Loucy (cell line): ENCODE data around the gene PSMB3.

Experiments used
- H2AFZ ChIP-seq: fragments of 200-600 bp; sonication (generic); 2 replicates; pipeline ENCODE4 v1.6.0; 2016; ENCODE audit warnings: antibody characterized with exemption, mild to moderate bottlenecking, low read length, moderate library complexity
- H3F3A ChIP-seq: fragments of 200-600 bp; 2 replicates; pipeline ENCODE4 v1.6.0; 2016; ENCODE audit warnings: antibody characterized with exemption, low read depth, mild to moderate bottlenecking
- H3K27me3 ChIP-seq: fragments of 200-600 bp; sonication (generic); 2 replicates; pipeline ENCODE4 v1.6.1; 2014; ENCODE audit warnings: low read length, mild to moderate bottlenecking; ENCODE audit not compliant: insufficient read depth, poor library complexity, severe bottlenecking
- H3K36me3 ChIP-seq: fragments of 200-600 bp; sonication (generic); 2 replicates; pipeline ENCODE4 v1.6.1; 2016; ENCODE audit warnings: low read length; ENCODE audit not compliant: insufficient read depth
- H3K4me1 ChIP-seq: fragments of 200-600 bp; sonication (generic); 2 replicates; pipeline ENCODE4 v1.5.1; 2014; ENCODE audit warnings: low read length, mild to moderate bottlenecking; ENCODE audit not compliant: insufficient read depth, poor library complexity, severe bottlenecking
- H3K4me2 ChIP-seq: fragments of 200-600 bp; sonication (generic); 2 replicates; pipeline ENCODE4 v1.6.0; 2014; ENCODE audit warnings: antibody characterized with exemption, low read length, low read depth, mild to moderate bottlenecking; ENCODE audit not compliant: poor library complexity, severe bottlenecking
- H3K4me3 ChIP-seq: fragments of 200-600 bp; sonication (generic); 2 replicates; pipeline ENCODE4 v1.5.1; 2014; ENCODE audit warnings: low read length, mild to moderate bottlenecking, mixed read lengths; ENCODE audit not compliant: poor library complexity, severe bottlenecking
- H3K79me2 ChIP-seq: fragments of 200-600 bp; sonication (generic); 2 replicates; pipeline ENCODE4 v1.6.1; 2014; ENCODE audit warnings: low read length; ENCODE audit not compliant: insufficient read depth
- H3K9ac ChIP-seq: fragments of 200-600 bp; sonication (generic); 2 replicates; pipeline ENCODE4 v1.6.0; 2014; ENCODE audit warnings: mild to moderate bottlenecking, low read depth, low read length, moderate library complexity; ENCODE audit not compliant: poor library complexity, severe bottlenecking
- H3K9me2 ChIP-seq: fragments of 200-600 bp; sonication (generic); replicated peaks from 2 replicates; pipeline ENCODE4 v1.6.1; 2016; ENCODE audit warnings: low read depth, low read length, mixed read lengths
- H3K9me3 ChIP-seq: fragments of 200-600 bp; sonication (generic); 2 replicates; pipeline ENCODE4 v1.6.1; 2014; ENCODE audit warnings: mild to moderate bottlenecking, antibody characterized with exemption, low read length, low read depth; ENCODE audit not compliant: insufficient read depth
- H4K20me1 ChIP-seq: fragments of 200-600 bp; sonication (generic); 2 replicates; pipeline ENCODE4 v1.6.0; 2014; ENCODE audit warnings: antibody characterized with exemption, low read length, mild to moderate bottlenecking; ENCODE audit not compliant: insufficient read depth, poor library complexity, severe bottlenecking
- EZH2phosphoT487 ChIP-seq: fragments of 200-600 bp; IDR thresholded peaks from 2 replicates; pipeline ENCODE4 v1.6.1; 2018; ENCODE audit warnings: antibody characterized with exemption, mild to moderate bottlenecking, moderate library complexity, borderline replicate concordance
- TF ChIP-seq, protein P1 (sequence below): fragments of 200-600 bp; sonication (generic); conservative IDR thresholded peaks from 2 replicates; pipeline ENCODE4 v1.5.1; 2014; ENCODE audit warnings: mild to moderate bottlenecking, antibody characterized with exemption, low read length

The PSMB3 gene

GRCh38 chr17:38766341-38766740, 13.8 kb downstream of the PSMB3 start:
- peaks cover 89% of the 10 kb centered on the region; the same call in 1 of the 2 replicates for H3K36me3 ChIP-seq
- no peaks in the 10 kb centered on the region for H3K9me2 ChIP-seq
- no peaks in the 10 kb centered on the region for H3K4me1 ChIP-seq
- no peaks in the 10 kb centered on the region for H3K79me2 ChIP-seq
- no peaks in the 10 kb centered on the region for H4K20me1 ChIP-seq
- no peak overlapping the region for H2AFZ ChIP-seq
- H3K4me3 ChIP-seq = no peak overlapping the region
- TF ChIP-seq, protein P1, sequence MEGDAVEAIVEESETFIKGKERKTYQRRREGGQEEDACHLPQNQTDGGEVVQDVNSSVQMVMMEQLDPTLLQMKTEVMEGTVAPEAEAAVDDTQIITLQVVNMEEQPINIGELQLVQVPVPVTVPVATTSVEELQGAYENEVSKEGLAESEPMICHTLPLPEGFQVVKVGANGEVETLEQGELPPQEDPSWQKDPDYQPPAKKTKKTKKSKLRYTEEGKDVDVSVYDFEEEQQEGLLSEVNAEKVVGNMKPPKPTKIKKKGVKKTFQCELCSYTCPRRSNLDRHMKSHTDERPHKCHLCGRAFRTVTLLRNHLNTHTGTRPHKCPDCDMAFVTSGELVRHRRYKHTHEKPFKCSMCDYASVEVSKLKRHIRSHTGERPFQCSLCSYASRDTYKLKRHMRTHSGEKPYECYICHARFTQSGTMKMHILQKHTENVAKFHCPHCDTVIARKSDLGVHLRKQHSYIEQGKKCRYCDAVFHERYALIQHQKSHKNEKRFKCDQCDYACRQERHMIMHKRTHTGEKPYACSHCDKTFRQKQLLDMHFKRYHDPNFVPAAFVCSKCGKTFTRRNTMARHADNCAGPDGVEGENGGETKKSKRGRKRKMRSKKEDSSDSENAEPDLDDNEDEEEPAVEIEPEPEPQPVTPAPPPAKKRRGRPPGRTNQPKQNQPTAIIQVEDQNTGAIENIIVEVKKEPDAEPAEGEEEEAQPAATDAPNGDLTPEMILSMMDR = no peak
- TF ChIP-seq EZH2phosphoT487 = no peak
- no peak overlapping the region for H3K9ac ChIP-seq
- H3K9me3 ChIP-seq = no peaks in the 10 kb centered on the region
- no peak overlapping the region for H3K4me2 ChIP-seq
- no peaks in the 10 kb centered on the region for H3F3A ChIP-seq
- no peaks in the 10 kb centered on the region for H3K27me3 ChIP-seq

GRCh38 chr17:38768417-38768816, 15.9 kb downstream of the PSMB3 start:
- Histone ChIP-seq H3K4me2 (no peak overlapping the region), H3K9ac (no peak overlapping the region), H3K27me3 (no peaks in the 10 kb centered on the region), H2AFZ (no peak overlapping the region), H3K79me2 (no peaks in the 10 kb centered on the region), H3K4me1 (no peaks in the 10 kb centered on the region), H3K9me2 (no peaks in the 10 kb centered on the region), H3F3A (no peaks in the 10 kb centered on the region; the same call in 1 of the 2 replicates), H3K36me3 (peaks cover 89% of the 10 kb centered on the region; the same call in 1 of the 2 replicates), H3K4me3 (no peak overlapping the region), H3K9me3 (no peaks in the 10 kb centered on the region), H4K20me1 (no peaks in the 10 kb centered on the region)
- TF ChIP-seq, protein P1 = no peak
- no peak for TF ChIP-seq EZH2phosphoT487

DNA sequence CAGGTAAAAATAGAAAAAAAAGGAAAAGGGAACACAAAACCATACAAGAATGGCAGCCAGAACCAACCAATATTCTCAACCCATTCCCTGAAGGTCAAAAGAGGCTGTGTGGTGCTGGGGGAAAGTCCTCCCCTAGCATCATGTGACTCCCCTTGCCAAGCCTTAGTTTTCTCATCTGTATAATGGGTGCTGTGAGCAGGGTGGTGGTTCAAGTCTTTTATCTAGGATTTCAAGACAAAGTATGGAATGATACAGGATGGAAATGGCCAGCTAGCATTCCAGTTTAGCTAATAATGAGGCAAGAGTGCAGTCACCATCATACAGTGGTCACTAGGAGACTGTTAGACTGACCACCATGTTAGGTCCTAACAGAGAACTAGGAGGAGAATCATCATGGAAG, 20.7 kb downstream of the PSMB3 start:
- Histone ChIP-seq H3K9me3 (no peaks in the 10 kb centered on the region), H3K9ac (no peak overlapping the region), H3K36me3 (peaks cover 83% of the 10 kb centered on the region; the same call in 1 of the 2 replicates), H3K4me3 (no peak overlapping the region), H3K4me2 (no peak overlapping the region), H3K27me3 (no peaks in the 10 kb centered on the region), H3F3A (no peaks in the 10 kb centered on the region; the same call in 1 of the 2 replicates), H3K9me2 (no peaks in the 10 kb centered on the region), H2AFZ (no peak overlapping the region), H3K4me1 (no peaks in the 10 kb centered on the region), H3K79me2 (no peaks in the 10 kb centered on the region), H4K20me1 (no peaks in the 10 kb centered on the region)
- TF ChIP-seq EZH2phosphoT487 = no peak
- TF ChIP-seq, protein P1 = no peak
